Liver (tissue), 9 donors: ENCODE measurements around the gene CXXC5. TPM values are rescaled to one million over a fixed set of nuclear protein-coding genes. Genes with fewer than 3 reads are reported as not detected.

Experiments
- DNase-seq: peaks from one replicate; pipeline ENCODE4 v3.0.0-alpha.2; 2017; ENCODE audit warnings: low spot score
- H3K27ac ChIP-seq, 2 donors: one replicate each; pipeline ENCODE4 v1.7.0; 2013; ENCODE audit warnings: inconsistent platforms in 2 of 2, low read length in 2 of 2, control low read depth in 1 of 2, low read depth in 1 of 2, mild to moderate bottlenecking in 1 of 2
- H3K27me3 ChIP-seq, 4 donors: one replicate each; pipeline versions ENCODE4 v1.6.1 to v1.7.0; 2013; ENCODE audit warnings: low read length in 3 of 4, inconsistent platforms in 1 of 4, mild to moderate bottlenecking in 1 of 4, moderate library complexity in 1 of 4; ENCODE audit not compliant: control insufficient read depth in 4 of 4, insufficient read depth in 4 of 4
- H3K36me3 ChIP-seq, 4 donors: one replicate each; pipeline versions ENCODE4 v1.6.1 to v1.7.0; 2013; ENCODE audit warnings: low read length in 3 of 4, mild to moderate bottlenecking in 3 of 4, low read depth in 1 of 4, moderate library complexity in 1 of 4; ENCODE audit not compliant: control insufficient read depth in 4 of 4, insufficient read depth in 3 of 4
- H3K4me1 ChIP-seq, 4 donors: one replicate each; pipeline versions ENCODE4 v1.6.1 to v1.7.0; 2013; ENCODE audit warnings: low read length in 3 of 4, mild to moderate bottlenecking in 3 of 4, moderate library complexity in 1 of 4; ENCODE audit not compliant: control insufficient read depth in 4 of 4, insufficient read depth in 4 of 4
- H3K4me3 ChIP-seq, 3 donors: one replicate each; pipeline versions ENCODE4 v1.6.1 to v1.7.0; 2013; ENCODE audit warnings: low read length in 3 of 3, control low read depth in 1 of 3, low read depth in 1 of 3, mild to moderate bottlenecking in 1 of 3
- H3K9ac ChIP-seq, 2 donors: one replicate each; pipeline ENCODE4 v1.7.0; 2013; ENCODE audit warnings: low read length in 2 of 2, mild to moderate bottlenecking in 2 of 2, moderate library complexity in 2 of 2, control low read depth in 1 of 2, low read depth in 1 of 2
- H3K9me3 ChIP-seq, 4 donors: one replicate each; pipeline versions ENCODE4 v1.6.1 to v1.7.0; 2013; ENCODE audit warnings: low read length in 3 of 4; ENCODE audit not compliant: control insufficient read depth in 4 of 4
- EGR1 ChIP-seq, 2 donors: IDR thresholded peaks; 2 replicates each; pipeline ENCODE4 v1.6.1; 2016 to 2018; ENCODE audit warnings: antibody characterized with exemption in 2 of 2, low read depth in 2 of 2
- FOXA1 ChIP-seq: IDR thresholded peaks from 2 replicates; pipeline ENCODE4 v1.6.1; 2016; ENCODE audit warnings: antibody characterized with exemption
- FOXA2 ChIP-seq: IDR thresholded peaks from 2 replicates; pipeline ENCODE4 v1.6.1; 2016; ENCODE audit warnings: antibody characterized with exemption
- GABPA ChIP-seq, 2 donors: IDR thresholded peaks in 1 of 2; conservative IDR thresholded peaks in 1 of 2; 2 replicates each; pipeline ENCODE4 v1.6.1; 2016; ENCODE audit warnings: antibody characterized with exemption in 2 of 2, mild to moderate bottlenecking in 1 of 2, moderate library complexity in 1 of 2
- HNF4A ChIP-seq, 2 donors: conservative IDR thresholded peaks; 2 replicates each; pipeline ENCODE4 v1.6.1; 2016; ENCODE audit warnings: antibody characterized with exemption in 2 of 2, mild to moderate bottlenecking in 2 of 2
- HNF4G ChIP-seq: IDR thresholded peaks from 2 replicates; pipeline ENCODE4 v1.6.1; 2016; ENCODE audit warnings: antibody characterized with exemption
- JUND ChIP-seq, 2 donors: IDR thresholded peaks; 2 replicates each; pipeline ENCODE4 v1.6.1; 2016; ENCODE audit warnings: antibody characterized with exemption in 2 of 2
- NR2F2 ChIP-seq: IDR thresholded peaks from 2 replicates; pipeline ENCODE4 v1.6.1; 2016; ENCODE audit warnings: antibody characterized with exemption
- RXRA ChIP-seq, 2 donors: IDR thresholded peaks; 2 replicates each; pipeline ENCODE4 v1.6.1; 2017 to 2018; ENCODE audit warnings: antibody characterized with exemption in 2 of 2, mild to moderate bottlenecking in 1 of 2
- SP1 ChIP-seq: IDR thresholded peaks from 2 replicates; pipeline ENCODE4 v1.6.1; 2018; ENCODE audit warnings: antibody characterized with exemption, mild to moderate bottlenecking
- TAF1 ChIP-seq: conservative IDR thresholded peaks from 2 replicates; pipeline ENCODE4 v1.6.1; 2016; ENCODE audit warnings: antibody characterized with exemption, mild to moderate bottlenecking
- YY1 ChIP-seq: IDR thresholded peaks from 2 replicates; pipeline ENCODE4 v1.6.1; 2016; ENCODE audit warnings: antibody characterized with exemption, mild to moderate bottlenecking
- WGBS: extraction: QIAGEN DNeasy Blood & Tissue Kit; methylation state at CpG from one replicate; pipeline ENCODE4 v1.1.7; 2013; 5-methylcytosine and 5-hydroxymethylcytosine counted together
- polyA plus RNA-seq, 2 donors: library from polyadenylated mRNA; stranded (reverse) in 1 of 2; unstranded in 1 of 2; fragments of 200-250 nt in 1 of 2; fragments of >200 nt in 1 of 2; fragmentation: Nextera tagmentation in 1 of 2; extraction: Ambion mirVana in 1 of 2; gene quantifications; one replicate each; pipeline versions ENCODE4 v1.2.1 to v1.2.3, GENCODE V29; 2013 to 2015
- total RNA-seq, 2 donors: library from RNA; depleted of rRNA; stranded (reverse); fragments of >200 nt; gene quantifications; one replicate each; pipeline ENCODE4 v1.2.3, GENCODE V29; 2014
- TF ChIP-seq, protein P1 (sequence below): fragments of 150-350 bp; IDR thresholded peaks from 2 replicates; pipeline ENCODE4 v1.5.1; 2017; ENCODE audit warnings: improper control_type of control experiment, low read depth, low read length; ENCODE audit not compliant: missing input control
- TF ChIP-seq, protein P2 (sequence below): IDR thresholded peaks from 2 replicates; pipeline ENCODE4 v1.6.1; 2016; ENCODE audit warnings: antibody characterized with exemption
- TF ChIP-seq, protein P3 (sequence below): IDR thresholded peaks from 2 replicates; pipeline ENCODE4 v1.6.1; 2016; ENCODE audit warnings: antibody characterized with exemption
- TF ChIP-seq, protein P4 (sequence below): IDR thresholded peaks from 2 replicates; pipeline ENCODE4 v1.6.1; 2016; ENCODE audit warnings: antibody characterized with exemption
- TF ChIP-seq, protein P5 (sequence below): IDR thresholded peaks from 2 replicates; pipeline ENCODE4 v1.6.1; 2016; ENCODE audit warnings: antibody characterized with exemption, mild to moderate bottlenecking
- donor health status: healthy.
- donor health status: healthy.
- donor health status: healthy.
- donor health status: healthy.
- donor health status: healthy.

The CXXC5 gene
- total and polyA plus RNA-seq, 4 donors, result 40.6 to 78.6 (median 64.5) TPM

DNA sequence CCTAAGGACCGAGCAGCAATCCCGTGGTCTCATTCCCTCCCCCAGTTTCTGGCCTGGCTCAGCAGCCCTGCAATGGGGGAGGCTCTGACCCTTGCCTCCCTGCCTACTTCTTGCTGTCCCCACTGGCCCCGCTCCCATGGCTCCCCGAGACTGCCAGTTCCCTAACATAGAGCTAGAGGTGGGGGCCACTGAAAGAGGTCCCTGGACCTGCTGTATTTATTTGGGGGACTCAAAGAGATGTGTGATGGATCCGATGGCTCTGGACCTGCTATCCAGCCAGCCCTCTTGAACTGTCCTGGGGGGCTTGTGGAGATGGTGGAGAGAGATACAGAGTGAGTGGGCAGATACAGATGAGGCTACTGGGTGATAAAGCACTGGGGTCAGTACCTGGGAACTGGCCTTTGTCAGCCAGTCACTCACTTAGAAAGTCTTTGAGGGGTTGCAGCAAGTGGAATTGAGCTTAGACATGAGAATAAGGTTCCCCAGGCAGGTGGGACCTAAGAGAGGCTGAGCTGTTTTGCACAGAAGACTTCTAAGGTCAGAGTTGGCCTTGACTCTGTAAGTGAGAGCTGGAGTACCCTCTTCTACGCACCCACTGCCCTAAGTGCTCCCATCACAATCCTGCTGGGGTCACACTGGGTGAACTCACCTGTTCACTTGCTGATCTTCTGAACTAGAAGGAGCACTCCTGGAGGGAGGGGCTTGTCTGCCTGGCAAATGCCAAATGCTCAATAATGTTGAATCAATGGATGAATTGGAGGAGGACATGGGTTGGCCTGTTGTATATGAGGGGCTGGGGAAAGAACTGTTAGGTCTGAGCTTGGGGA, 42.9 kb downstream of the CXXC5 start (continued):
- TF ChIP-seq, protein P1, sequence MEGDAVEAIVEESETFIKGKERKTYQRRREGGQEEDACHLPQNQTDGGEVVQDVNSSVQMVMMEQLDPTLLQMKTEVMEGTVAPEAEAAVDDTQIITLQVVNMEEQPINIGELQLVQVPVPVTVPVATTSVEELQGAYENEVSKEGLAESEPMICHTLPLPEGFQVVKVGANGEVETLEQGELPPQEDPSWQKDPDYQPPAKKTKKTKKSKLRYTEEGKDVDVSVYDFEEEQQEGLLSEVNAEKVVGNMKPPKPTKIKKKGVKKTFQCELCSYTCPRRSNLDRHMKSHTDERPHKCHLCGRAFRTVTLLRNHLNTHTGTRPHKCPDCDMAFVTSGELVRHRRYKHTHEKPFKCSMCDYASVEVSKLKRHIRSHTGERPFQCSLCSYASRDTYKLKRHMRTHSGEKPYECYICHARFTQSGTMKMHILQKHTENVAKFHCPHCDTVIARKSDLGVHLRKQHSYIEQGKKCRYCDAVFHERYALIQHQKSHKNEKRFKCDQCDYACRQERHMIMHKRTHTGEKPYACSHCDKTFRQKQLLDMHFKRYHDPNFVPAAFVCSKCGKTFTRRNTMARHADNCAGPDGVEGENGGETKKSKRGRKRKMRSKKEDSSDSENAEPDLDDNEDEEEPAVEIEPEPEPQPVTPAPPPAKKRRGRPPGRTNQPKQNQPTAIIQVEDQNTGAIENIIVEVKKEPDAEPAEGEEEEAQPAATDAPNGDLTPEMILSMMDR, result no peak
- TF ChIP-seq TAF1 (no peak), SP1 (no peak), HNF4A (conservative IDR thresholded peaks at IDR 0.05) (no peak), HNF4G (no peak)

DNA sequence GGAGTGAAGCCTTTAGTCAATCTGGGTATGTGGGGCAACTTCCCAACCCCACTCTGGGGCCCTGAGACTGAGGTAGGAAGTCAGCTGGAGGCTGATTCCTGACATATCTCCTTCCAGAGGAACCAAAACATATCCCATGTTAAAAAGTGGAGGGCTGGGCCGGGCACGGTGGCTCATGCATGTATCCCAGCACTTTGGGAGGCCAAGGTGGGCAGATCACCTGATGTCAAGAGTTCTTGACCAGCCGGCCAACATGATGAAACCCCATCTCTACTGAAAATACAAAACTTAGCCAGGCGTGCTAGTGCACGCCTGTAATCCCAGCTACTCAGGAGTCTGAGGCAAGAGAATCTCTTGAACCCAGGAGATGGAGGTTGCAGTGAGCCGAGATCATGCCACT, 44.0 kb downstream of the CXXC5 start:
- Histone ChIP-seq H3K4me3 (no peak overlapping the region), H3K4me1 (peaks cover 14 to 33% (median 30%) of the 10 kb centered on the region in 4 donors), H3K9ac (no peak overlapping the region), H3K36me3 (no peaks in the 10 kb centered on the region), H3K27me3 (no peaks in the 10 kb centered on the region), H3K27ac (no peak overlapping the region), H3K9me3 (no peaks in the 10 kb centered on the region)
- 96% methylated on average over 6 of the region's 6 CpGs for WGBS
- TF ChIP-seq GABPA (IDR thresholded peaks at IDR 0.05 in 1 of 2, conservative IDR thresholded peaks at IDR 0.05 in 1 of 2) (no peak), HNF4A (conservative IDR thresholded peaks at IDR 0.05) (no peak), YY1 (no peak), HNF4G (no peak), SP1 (no peak), JUND (IDR thresholded peaks at IDR 0.05) (no peak), FOXA2 (no peak), FOXA1 (no peak), EGR1 (IDR thresholded peaks at IDR 0.05; ENCODE audit: low read depth in 2 of 2) (no peak), RXRA (IDR thresholded peaks at IDR 0.05) (no peak), NR2F2 (no peak)
- TF ChIP-seq, protein P2, sequence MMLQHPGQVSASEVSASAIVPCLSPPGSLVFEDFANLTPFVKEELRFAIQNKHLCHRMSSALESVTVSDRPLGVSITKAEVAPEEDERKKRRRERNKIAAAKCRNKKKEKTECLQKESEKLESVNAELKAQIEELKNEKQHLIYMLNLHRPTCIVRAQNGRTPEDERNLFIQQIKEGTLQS, result no peak
- TF ChIP-seq, protein P3, sequence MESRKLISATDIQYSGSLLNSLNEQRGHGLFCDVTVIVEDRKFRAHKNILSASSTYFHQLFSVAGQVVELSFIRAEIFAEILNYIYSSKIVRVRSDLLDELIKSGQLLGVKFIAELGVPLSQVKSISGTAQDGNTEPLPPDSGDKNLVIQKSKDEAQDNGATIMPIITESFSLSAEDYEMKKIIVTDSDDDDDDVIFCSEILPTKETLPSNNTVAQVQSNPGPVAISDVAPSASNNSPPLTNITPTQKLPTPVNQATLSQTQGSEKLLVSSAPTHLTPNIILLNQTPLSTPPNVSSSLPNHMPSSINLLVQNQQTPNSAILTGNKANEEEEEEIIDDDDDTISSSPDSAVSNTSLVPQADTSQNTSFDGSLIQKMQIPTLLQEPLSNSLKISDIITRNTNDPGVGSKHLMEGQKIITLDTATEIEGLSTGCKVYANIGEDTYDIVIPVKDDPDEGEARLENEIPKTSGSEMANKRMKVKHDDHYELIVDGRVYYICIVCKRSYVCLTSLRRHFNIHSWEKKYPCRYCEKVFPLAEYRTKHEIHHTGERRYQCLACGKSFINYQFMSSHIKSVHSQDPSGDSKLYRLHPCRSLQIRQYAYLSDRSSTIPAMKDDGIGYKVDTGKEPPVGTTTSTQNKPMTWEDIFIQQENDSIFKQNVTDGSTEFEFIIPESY, result no peak
- TF ChIP-seq, protein P4, sequence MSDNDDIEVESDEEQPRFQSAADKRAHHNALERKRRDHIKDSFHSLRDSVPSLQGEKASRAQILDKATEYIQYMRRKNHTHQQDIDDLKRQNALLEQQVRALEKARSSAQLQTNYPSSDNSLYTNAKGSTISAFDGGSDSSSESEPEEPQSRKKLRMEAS, result no peak
- TF ChIP-seq, protein P5, sequence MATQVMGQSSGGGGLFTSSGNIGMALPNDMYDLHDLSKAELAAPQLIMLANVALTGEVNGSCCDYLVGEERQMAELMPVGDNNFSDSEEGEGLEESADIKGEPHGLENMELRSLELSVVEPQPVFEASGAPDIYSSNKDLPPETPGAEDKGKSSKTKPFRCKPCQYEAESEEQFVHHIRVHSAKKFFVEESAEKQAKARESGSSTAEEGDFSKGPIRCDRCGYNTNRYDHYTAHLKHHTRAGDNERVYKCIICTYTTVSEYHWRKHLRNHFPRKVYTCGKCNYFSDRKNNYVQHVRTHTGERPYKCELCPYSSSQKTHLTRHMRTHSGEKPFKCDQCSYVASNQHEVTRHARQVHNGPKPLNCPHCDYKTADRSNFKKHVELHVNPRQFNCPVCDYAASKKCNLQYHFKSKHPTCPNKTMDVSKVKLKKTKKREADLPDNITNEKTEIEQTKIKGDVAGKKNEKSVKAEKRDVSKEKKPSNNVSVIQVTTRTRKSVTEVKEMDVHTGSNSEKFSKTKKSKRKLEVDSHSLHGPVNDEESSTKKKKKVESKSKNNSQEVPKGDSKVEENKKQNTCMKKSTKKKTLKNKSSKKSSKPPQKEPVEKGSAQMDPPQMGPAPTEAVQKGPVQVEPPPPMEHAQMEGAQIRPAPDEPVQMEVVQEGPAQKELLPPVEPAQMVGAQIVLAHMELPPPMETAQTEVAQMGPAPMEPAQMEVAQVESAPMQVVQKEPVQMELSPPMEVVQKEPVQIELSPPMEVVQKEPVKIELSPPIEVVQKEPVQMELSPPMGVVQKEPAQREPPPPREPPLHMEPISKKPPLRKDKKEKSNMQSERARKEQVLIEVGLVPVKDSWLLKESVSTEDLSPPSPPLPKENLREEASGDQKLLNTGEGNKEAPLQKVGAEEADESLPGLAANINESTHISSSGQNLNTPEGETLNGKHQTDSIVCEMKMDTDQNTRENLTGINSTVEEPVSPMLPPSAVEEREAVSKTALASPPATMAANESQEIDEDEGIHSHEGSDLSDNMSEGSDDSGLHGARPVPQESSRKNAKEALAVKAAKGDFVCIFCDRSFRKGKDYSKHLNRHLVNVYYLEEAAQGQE, result no peak
- TF ChIP-seq, protein P1, result no peak
- DNase-seq, result no peak
